K562 (cell line): ENCODE results near the gene UBE2Q1. TPM values are rescaled to one million over a fixed set of nuclear protein-coding genes. Genes with fewer than 3 reads are reported as not detected.

Source experiments
- E2F1 ChIP-seq: sonication (generic); formaldehyde crosslinking; IDR thresholded peaks from 2 replicates; pipeline ENCODE4 v1.8.1; 2023; ENCODE audit warnings: mild to moderate bottlenecking, missing genetic modification reagents, moderate library complexity
- ELF2 ChIP-seq: fragments of 250-450 bp; sonication (Bioruptor Pico); IDR thresholded peaks from 2 replicates; pipeline ENCODE4 v1.5.0; 2021; ENCODE audit warnings: mild to moderate bottlenecking
- ETV5 ChIP-seq: sonication (generic); formaldehyde crosslinking; IDR thresholded peaks from 2 replicates; pipeline ENCODE4 v1.4.0; 2020; ENCODE audit warnings: low read depth, mild to moderate bottlenecking, missing genetic modification reagents
- FOXJ3 ChIP-seq: sonication (generic); formaldehyde crosslinking; IDR thresholded peaks from 2 replicates; pipeline ENCODE4 v1.4.0; 2020; ENCODE audit warnings: mild to moderate bottlenecking, missing genetic modification reagents
- FOXK2 ChIP-seq, 2 experiments: fragments of 450-650 bp; IDR thresholded peaks in 1 of 2; conservative IDR thresholded peaks in 1 of 2; 2 replicates each; pipeline ENCODE4 v1.6.1; 2016; ENCODE audit warnings: low read depth in 2 of 2, mild to moderate bottlenecking in 1 of 2
- HNRNPUL1 ChIP-seq: fragments of 200-400 bp; formaldehyde crosslinking; IDR thresholded peaks from 2 replicates; pipeline ENCODE4 v1.6.1; 2017; ENCODE audit warnings: low read length
- NCOA4 ChIP-seq: fragments of 450-650 bp; IDR thresholded peaks from 2 replicates; pipeline ENCODE4 v1.6.1; 2018; ENCODE audit warnings: mild to moderate bottlenecking; ENCODE audit not compliant: partially characterized antibody
- NONO ChIP-seq, 2 experiments: fragments of 200-400 bp in 1 of 2; fragments of 450-650 bp in 1 of 2; formaldehyde crosslinking in 1 of 2; IDR thresholded peaks; 2 replicates each; pipeline ENCODE4 v1.6.1; 2017; ENCODE audit warnings: low read depth in 2 of 2, mild to moderate bottlenecking in 2 of 2, moderate library complexity in 2 of 2, low read length in 1 of 2
- POLR2H ChIP-seq: IDR thresholded peaks from 2 replicates; pipeline ENCODE4 v1.6.1; 2016; ENCODE audit warnings: missing genetic modification characterization, low read depth, mild to moderate bottlenecking, control low read depth, missing compliant biosample characterization, moderate library complexity
- RCOR1 ChIP-seq, 2 experiments: IDR thresholded peaks; 2 replicates each; pipeline ENCODE4 v1.6.1; 2012; ENCODE audit warnings: low read depth in 2 of 2, low read length in 2 of 2, borderline replicate concordance in 1 of 2, improper control_type of control experiment in 1 of 2
- SETDB1 ChIP-seq: IDR thresholded peaks from one replicate; pipeline ENCODE4 v1.6.1; 2012; ENCODE audit warnings: low read length, control low read depth, inconsistent platforms
- SIX5 ChIP-seq, 2 experiments: IDR thresholded peaks; 2 replicates each; pipeline ENCODE4 v1.6.1; 2011; ENCODE audit warnings: low read length in 2 of 2, borderline replicate concordance in 1 of 2, low read depth in 1 of 2, mild to moderate bottlenecking in 1 of 2, moderate library complexity in 1 of 2; ENCODE audit not compliant: insufficient read depth in 1 of 2
- SP1 ChIP-seq: sonication (generic); formaldehyde crosslinking; IDR thresholded peaks from 2 replicates; pipeline ENCODE4 v1.8.1; 2022; ENCODE audit warnings: mild to moderate bottlenecking, missing genetic modification reagents
- STAT5A ChIP-seq: IDR thresholded peaks from 2 replicates; pipeline ENCODE4 v1.6.1; 2012; ENCODE audit warnings: low read length, inconsistent platforms, borderline replicate concordance
- TEAD4 ChIP-seq, 2 experiments: sonication (generic) in 1 of 2; formaldehyde crosslinking in 1 of 2; IDR thresholded peaks; 2 replicates each; pipeline versions ENCODE4 v1.6.1 to v1.8.0; 2012 to 2022; ENCODE audit warnings: borderline replicate concordance in 1 of 2, inconsistent platforms in 1 of 2, low read length in 1 of 2, mild to moderate bottlenecking in 1 of 2, missing genetic modification reagents in 1 of 2
- ZBTB43 ChIP-seq: sonication (generic); formaldehyde crosslinking; IDR thresholded peaks from 2 replicates; pipeline ENCODE4 v1.8.0; 2023; ENCODE audit warnings: mild to moderate bottlenecking, missing genetic modification reagents
- ZNF143 ChIP-seq: sonication (generic); formaldehyde crosslinking; IDR thresholded peaks from 2 replicates; pipeline ENCODE4 v1.9.0; 2022; ENCODE audit warnings: mild to moderate bottlenecking, missing genetic modification reagents
- ZNF175 ChIP-seq: fragments of 200-800 bp; sonication (Bioruptor generic); IDR thresholded peaks from 2 replicates; pipeline ENCODE4 v1.6.1; 2016; ENCODE audit warnings: low read depth, mild to moderate bottlenecking, missing genetic modification characterization, missing compliant biosample characterization
- polyA plus RNA-seq, 8 experiments: library from polyadenylated mRNA; depleted of rRNA in 4 of 8; stranded (reverse) in 5 of 8; unstranded in 3 of 8; fragments of >200 nt; fragmentation: Nextera tagmentation in 2 of 8; fragmentation: Illumina TruSeq in 1 of 8; extraction: Ambion mirVana in 2 of 8; extraction: Trizol in 1 of 8; gene quantifications; 2 replicates each; pipeline versions ENCODE4 v1.2.1 to v1.2.3, GENCODE V29; 2011 to 2014; ENCODE audit warnings: inconsistent platforms in 1 of 8, missing spikeins in 1 of 8
- total RNA-seq, 7 experiments: library from RNA; depleted of rRNA in 6 of 7; stranded (reverse); fragments of >200 nt in 6 of 7; fragmentation: Illumina TruSeq in 2 of 7; extraction: Trizol in 2 of 7; gene quantifications; 2 replicates each; pipeline versions ENCODE4 v1.2.1 to v1.2.3, GENCODE V29; 2011 to 2021; ENCODE audit warnings: low replicate concordance in 1 of 7
- TF ChIP-seq, protein P1 (sequence below): fragments of 250-450 bp; sonication (Bioruptor Pico); IDR thresholded peaks from 2 replicates; pipeline ENCODE4 v1.6.1; 2021; ENCODE audit warnings: mild to moderate bottlenecking
- TF ChIP-seq, protein P2 (sequence below): sonication (generic); formaldehyde crosslinking; IDR thresholded peaks from 2 replicates; pipeline ENCODE4 v1.8.0; 2022; ENCODE audit warnings: mild to moderate bottlenecking, missing genetic modification reagents, borderline replicate concordance

The UBE2Q1 gene
- total and polyA plus RNA-seq, 9 of the 15 experiments (the other 6 are each of a cell fraction or from before 2014, with no cell fraction given) = 8.0 to 58.8 (median 27.6) TPM

GRCh38 chr1:154567386-154568156 lies 9.1 kb upstream of the UBE2Q1 start, which contains the start of gene CHRNB2 (continued):
- no peak for TF ChIP-seq NONO (IDR thresholded peaks at IDR 0.05; ENCODE audit: low read depth in 2 of 2, low read length in 1 of 2)
- TF ChIP-seq SP1 = peak; percentile 39; the same call in 1 of the 2 replicates
- no peak for TF ChIP-seq NCOA4
- TF ChIP-seq ZNF143 (CRISPR knock-in tag) = 0 out of 2 replicates have a peak, but pooled peaks have one; percentile 51
- TF ChIP-seq ETV5 = 0 out of 2 replicates have a peak, but pooled peaks have one; percentile 34
- TF ChIP-seq POLR2H (tag) = no peak
- no peak for TF ChIP-seq SETDB1
- TF ChIP-seq SIX5 (IDR thresholded peaks at IDR 0.05; ENCODE audit: borderline replicate concordance in 1 of 2, insufficient read depth in 1 of 2, low read depth in 1 of 2, low read length in 2 of 2) = no peak
- no peak for TF ChIP-seq TEAD4 (IDR thresholded peaks at IDR 0.05; ENCODE audit: low read length)
- TF ChIP-seq TEAD4 (CRISPR knock-in tag; IDR thresholded peaks at IDR 0.05; ENCODE audit: borderline replicate concordance) = peak; percentile 80; the same call in 1 of the 2 replicates
- no peak for TF ChIP-seq FOXK2 (conservative IDR thresholded peaks at IDR 0.05 in 1 of 2, IDR thresholded peaks at IDR 0.05 in 1 of 2; ENCODE audit: low read depth in 2 of 2)
- TF ChIP-seq RCOR1 (IDR thresholded peaks at IDR 0.05; ENCODE audit: borderline replicate concordance in 1 of 2, low read depth in 2 of 2, low read length in 2 of 2) = peak in 1 of 2 experiments; percentile 69; a peak in 2 of 4 replicates
- 0 out of 2 replicates have a peak, but pooled peaks have one; percentile 40 for TF ChIP-seq ZNF175 (CRISPR knock-in tag)
- TF ChIP-seq, protein P1, sequence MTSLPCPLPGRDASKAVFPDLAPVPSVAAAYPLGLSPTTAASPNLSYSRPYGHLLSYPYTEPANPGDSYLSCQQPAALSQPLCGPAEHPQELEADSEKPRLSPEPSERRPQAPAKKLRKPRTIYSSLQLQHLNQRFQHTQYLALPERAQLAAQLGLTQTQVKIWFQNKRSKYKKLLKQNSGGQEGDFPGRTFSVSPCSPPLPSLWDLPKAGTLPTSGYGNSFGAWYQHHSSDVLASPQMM (CRISPR knock-in tag) = no peak
- no peak for TF ChIP-seq ZBTB43
- TF ChIP-seq ELF2 = no peak
- TF ChIP-seq STAT5A = no peak
- TF ChIP-seq HNRNPUL1 = no peak
- TF ChIP-seq FOXJ3 (CRISPR knock-in tag) = no peak
- TF ChIP-seq, protein P2, sequence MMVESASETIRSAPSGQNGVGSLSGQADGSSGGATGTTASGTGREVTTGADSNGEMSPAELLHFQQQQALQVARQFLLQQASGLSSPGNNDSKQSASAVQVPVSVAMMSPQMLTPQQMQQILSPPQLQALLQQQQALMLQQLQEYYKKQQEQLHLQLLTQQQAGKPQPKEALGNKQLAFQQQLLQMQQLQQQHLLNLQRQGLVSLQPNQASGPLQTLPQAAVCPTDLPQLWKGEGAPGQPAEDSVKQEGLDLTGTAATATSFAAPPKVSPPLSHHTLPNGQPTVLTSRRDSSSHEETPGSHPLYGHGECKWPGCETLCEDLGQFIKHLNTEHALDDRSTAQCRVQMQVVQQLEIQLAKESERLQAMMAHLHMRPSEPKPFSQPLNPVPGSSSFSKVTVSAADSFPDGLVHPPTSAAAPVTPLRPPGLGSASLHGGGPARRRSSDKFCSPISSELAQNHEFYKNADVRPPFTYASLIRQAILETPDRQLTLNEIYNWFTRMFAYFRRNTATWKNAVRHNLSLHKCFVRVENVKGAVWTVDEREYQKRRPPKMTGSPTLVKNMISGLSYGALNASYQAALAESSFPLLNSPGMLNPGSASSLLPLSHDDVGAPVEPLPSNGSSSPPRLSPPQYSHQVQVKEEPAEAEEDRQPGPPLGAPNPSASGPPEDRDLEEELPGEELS (CRISPR knock-in tag) = peak; percentile 95; the same call in 1 of the 2 replicates
- TF ChIP-seq E2F1 (CRISPR knock-in tag) = no peak
